Suprapubic skin (tissue), 4 donors: ENCODE results near the gene P2RY8. TPM values are rescaled to one million over a fixed set of nuclear protein-coding genes. Genes with fewer than 3 reads are reported as not detected.

Experiments used
- DNase-seq, 2 donors: peaks; one replicate each; pipeline ENCODE4 v3.0.0-alpha.2; 2019; ENCODE audit warnings: low spot score in 2 of 2
- H3K27ac ChIP-seq: fragments of 200-600 bp; sonication (generic); one replicate; pipeline ENCODE4 v1.5.1; 2019
- H3K27me3 ChIP-seq: fragments of 200-600 bp; sonication (generic); one replicate; pipeline ENCODE4 v1.5.1; 2019
- H3K36me3 ChIP-seq: fragments of 200-600 bp; sonication (generic); one replicate; pipeline ENCODE4 v1.5.1; 2019
- H3K4me1 ChIP-seq: fragments of 200-600 bp; sonication (generic); one replicate; pipeline ENCODE4 v1.5.1; 2019
- H3K4me3 ChIP-seq: fragments of 200-600 bp; sonication (generic); one replicate; pipeline ENCODE4 v1.5.1; 2019; ENCODE audit warnings: mild to moderate bottlenecking
- H3K9me3 ChIP-seq: fragments of 200-600 bp; sonication (generic); one replicate; pipeline ENCODE4 v1.5.1; 2019
- EP300 ChIP-seq: sonication (generic); formaldehyde crosslinking; IDR thresholded peaks from one replicate; pipeline ENCODE4 v1.6.1; 2017; ENCODE audit warnings: antibody characterized with exemption
- POLR2A ChIP-seq, 2 donors: fragments of 450-650 bp; IDR thresholded peaks; one replicate each; pipeline ENCODE4 v1.6.1; 2017; ENCODE audit warnings: antibody characterized with exemption in 2 of 2, mild to moderate bottlenecking in 2 of 2, moderate library complexity in 2 of 2
- POLR2AphosphoS5 ChIP-seq, 3 donors: sonication (generic); formaldehyde crosslinking; IDR thresholded peaks; one replicate each; pipeline ENCODE4 v1.6.1; 2017; ENCODE audit warnings: antibody characterized with exemption in 3 of 3
- WGBS: methylation state at CpG from one replicate; pipeline ENCODE4 v1.1.5; 2018; 5-methylcytosine and 5-hydroxymethylcytosine counted together
- total RNA-seq, 4 donors: library from RNA; depleted of rRNA; stranded (reverse); fragments of >200 nt; gene quantifications; one replicate each; pipeline ENCODE4 v1.1.0, GENCODE V29; 2016
- TF ChIP-seq, protein P1 (sequence below), 2 donors: fragments of 200-600 bp in 1 of 2; fragments of 450-650 bp in 1 of 2; sonication (generic) in 1 of 2; IDR thresholded peaks; one replicate each; pipeline ENCODE4 v1.5.1; 2016 to 2019; ENCODE audit warnings: antibody characterized with exemption in 2 of 2, mild to moderate bottlenecking in 1 of 2, moderate library complexity in 1 of 2

The P2RY8 gene
- total RNA-seq, 4 donors from 2014 or later = 0.25 TPM; not detected in 3

DNA sequence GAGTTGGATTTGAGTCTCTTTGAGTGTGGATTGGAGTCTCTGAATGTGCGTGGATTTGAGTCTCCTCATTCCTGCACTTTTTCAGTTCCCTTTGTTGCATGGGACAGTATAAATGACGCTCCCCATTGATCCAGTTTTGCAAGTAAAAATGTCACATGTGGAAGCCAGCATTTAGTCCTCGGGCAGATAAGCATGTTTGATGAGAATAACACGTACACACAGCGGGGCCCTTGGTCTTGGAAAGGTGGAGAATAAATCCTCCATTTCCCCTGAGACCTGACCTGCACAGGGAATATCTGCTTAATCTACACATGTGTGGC lies 8.1 kb downstream of the P2RY8 start:
- Histone ChIP-seq H3K36me3 (no peaks in the 10 kb centered on the region), H3K27ac (no peak overlapping the region), H3K27me3 (no peaks in the 10 kb centered on the region), H3K4me3 (no peak overlapping the region), H3K9me3 (no peaks in the 10 kb centered on the region), H3K4me1 (no peaks in the 10 kb centered on the region)
- WGBS = 77% methylated on average over 5 of the region's 5 CpGs
- TF ChIP-seq POLR2A (IDR thresholded peaks at IDR 0.05) (no peak), EP300 (no peak)
- TF ChIP-seq, protein P1, sequence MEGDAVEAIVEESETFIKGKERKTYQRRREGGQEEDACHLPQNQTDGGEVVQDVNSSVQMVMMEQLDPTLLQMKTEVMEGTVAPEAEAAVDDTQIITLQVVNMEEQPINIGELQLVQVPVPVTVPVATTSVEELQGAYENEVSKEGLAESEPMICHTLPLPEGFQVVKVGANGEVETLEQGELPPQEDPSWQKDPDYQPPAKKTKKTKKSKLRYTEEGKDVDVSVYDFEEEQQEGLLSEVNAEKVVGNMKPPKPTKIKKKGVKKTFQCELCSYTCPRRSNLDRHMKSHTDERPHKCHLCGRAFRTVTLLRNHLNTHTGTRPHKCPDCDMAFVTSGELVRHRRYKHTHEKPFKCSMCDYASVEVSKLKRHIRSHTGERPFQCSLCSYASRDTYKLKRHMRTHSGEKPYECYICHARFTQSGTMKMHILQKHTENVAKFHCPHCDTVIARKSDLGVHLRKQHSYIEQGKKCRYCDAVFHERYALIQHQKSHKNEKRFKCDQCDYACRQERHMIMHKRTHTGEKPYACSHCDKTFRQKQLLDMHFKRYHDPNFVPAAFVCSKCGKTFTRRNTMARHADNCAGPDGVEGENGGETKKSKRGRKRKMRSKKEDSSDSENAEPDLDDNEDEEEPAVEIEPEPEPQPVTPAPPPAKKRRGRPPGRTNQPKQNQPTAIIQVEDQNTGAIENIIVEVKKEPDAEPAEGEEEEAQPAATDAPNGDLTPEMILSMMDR (IDR thresholded peaks at IDR 0.05) = no peak
- DNase-seq = peak in 1 of 2 donors; percentile 10

DNA sequence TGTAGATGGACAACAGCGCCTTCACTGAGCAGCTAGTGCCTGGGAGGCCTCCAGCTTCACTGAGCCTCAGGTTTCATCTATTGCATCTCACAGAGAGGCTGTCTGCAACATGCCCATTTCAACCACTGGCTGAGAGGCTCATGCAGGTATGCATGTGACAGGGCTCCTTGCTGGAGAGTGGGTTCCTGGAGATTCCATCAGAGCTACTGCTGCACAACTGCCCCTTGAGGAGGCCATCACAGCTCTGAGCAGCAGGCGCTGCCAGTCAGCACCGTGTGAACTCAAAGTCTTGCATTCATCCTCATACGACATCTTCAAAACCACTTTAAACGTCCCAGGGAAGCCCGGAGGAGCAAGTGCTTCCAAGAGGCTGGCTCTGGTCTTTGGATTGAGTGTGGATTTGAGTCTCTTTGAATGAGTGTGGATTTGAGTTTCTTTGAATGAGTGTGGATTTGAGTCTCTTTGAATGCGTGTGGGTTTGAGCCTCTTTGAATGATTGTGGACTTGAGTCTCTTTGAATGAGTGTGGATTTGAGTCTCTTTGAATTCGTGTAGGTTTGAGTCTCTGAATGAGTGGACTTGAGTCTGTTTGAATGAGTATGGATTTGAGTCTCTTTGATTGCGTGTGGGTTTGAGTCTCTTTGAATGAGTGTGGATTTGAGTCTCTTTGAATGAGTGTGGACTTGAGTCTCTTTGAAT lies 8.7 kb downstream of the P2RY8 start:
- Histone ChIP-seq H3K4me3 (no peak overlapping the region), H3K4me1 (no peaks in the 10 kb centered on the region), H3K9me3 (no peaks in the 10 kb centered on the region), H3K27ac (no peak overlapping the region), H3K27me3 (no peaks in the 10 kb centered on the region), H3K36me3 (no peaks in the 10 kb centered on the region)
- 80% methylated on average over 7 of the region's 9 CpGs for WGBS
- TF ChIP-seq POLR2A (IDR thresholded peaks at IDR 0.05) = no peak
- TF ChIP-seq, protein P1 (IDR thresholded peaks at IDR 0.05) = no peak
- TF ChIP-seq EP300 = no peak
- TF ChIP-seq POLR2AphosphoS5 (IDR thresholded peaks at IDR 0.05) = no peak
- peak in 1 of 2 donors; percentile 11 for DNase-seq

DNA sequence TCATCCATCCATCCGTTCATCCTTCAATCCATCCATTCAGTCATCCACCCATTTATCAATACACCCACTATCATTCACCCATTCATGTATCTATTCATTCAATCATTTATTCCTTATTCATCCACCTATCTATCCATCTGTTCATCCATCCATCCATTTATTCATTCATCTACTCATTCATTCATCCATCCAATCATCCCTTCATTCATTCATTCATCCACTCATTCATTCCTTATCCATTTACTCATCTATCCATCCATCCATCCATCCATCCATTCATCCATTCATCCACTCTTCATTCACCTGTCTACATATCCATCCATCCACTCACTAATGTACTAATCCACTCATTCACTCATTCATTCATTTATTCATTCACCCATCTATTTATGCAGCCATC lies 9.5 kb downstream of the P2RY8 start:
- Histone ChIP-seq H3K4me1 (no peaks in the 10 kb centered on the region), H3K27me3 (no peaks in the 10 kb centered on the region), H3K36me3 (no peaks in the 10 kb centered on the region), H3K4me3 (no peak overlapping the region), H3K27ac (no peak overlapping the region), H3K9me3 (no peaks in the 10 kb centered on the region)
- TF ChIP-seq POLR2A (IDR thresholded peaks at IDR 0.05) (no peak), EP300 (no peak), POLR2AphosphoS5 (IDR thresholded peaks at IDR 0.05) (no peak)
- TF ChIP-seq, protein P1 (IDR thresholded peaks at IDR 0.05) = no peak
- no peak for DNase-seq
- 70% methylated on average over 1 of the region's 1 CpG for WGBS

DNA sequence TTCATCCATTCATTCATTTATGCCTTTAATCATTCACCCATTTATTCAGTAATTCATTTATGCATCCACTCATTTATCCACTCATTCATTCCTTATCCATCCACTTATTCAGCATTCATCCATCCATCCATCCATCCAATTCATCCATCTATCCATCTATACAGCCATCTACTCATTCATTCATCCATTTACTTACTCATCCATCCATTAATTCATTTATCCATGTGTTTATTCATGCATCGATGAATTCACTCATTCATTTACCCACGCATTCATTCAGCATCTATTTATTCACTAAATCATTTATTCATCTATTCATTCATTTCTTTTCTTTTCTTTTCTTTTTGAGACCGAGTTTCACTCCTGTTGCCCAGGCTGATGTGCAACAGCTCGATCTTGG lies 10.4 kb downstream of the P2RY8 start:
- Histone ChIP-seq H3K36me3 (no peaks in the 10 kb centered on the region), H3K4me3 (no peak overlapping the region), H3K4me1 (no peaks in the 10 kb centered on the region), H3K27me3 (no peaks in the 10 kb centered on the region), H3K27ac (no peak overlapping the region), H3K9me3 (no peaks in the 10 kb centered on the region)
- WGBS = 80% methylated on average over 4 of the region's 4 CpGs
- TF ChIP-seq EP300 (no peak), POLR2A (IDR thresholded peaks at IDR 0.05) (no peak), POLR2AphosphoS5 (IDR thresholded peaks at IDR 0.05) (no peak)
- TF ChIP-seq, protein P1 (IDR thresholded peaks at IDR 0.05) = no peak
- DNase-seq = no peak

DNA sequence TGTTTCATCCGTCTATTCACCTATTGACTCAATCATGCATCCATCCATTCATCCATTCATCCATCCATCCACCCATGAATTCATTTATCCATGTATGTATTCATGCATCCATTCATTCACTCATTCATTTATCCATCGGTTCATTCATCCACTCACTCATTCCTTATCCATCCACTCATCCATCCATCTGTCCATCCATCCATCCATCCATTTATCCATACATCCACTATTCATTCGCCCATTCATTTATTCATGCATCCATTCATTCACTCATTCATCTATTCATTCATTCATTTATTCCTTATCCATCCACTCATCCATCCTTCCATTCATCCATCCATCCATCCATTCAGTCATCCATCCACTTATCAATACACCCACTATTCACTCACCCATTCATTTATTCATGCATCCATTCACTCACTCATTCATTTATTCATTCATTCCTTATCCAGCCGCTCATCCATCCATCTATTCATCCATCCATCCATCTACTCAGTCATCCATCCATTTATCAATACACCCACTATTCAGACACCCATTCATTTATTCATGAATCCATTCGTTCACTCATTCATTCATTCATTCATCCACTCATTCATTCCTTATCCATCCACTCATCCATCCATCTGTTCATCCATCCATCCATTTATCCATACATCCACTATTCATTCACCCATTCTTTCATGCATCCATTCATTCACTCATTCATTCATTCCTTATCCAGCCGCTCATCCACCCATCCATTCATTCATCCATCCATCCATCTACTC lies 11.2 kb downstream of the P2RY8 start:
- Histone ChIP-seq H3K27ac (no peak overlapping the region), H3K27me3 (no peaks in the 10 kb centered on the region), H3K4me3 (no peak overlapping the region), H3K36me3 (no peaks in the 10 kb centered on the region), H3K4me1 (no peaks in the 10 kb centered on the region), H3K9me3 (no peaks in the 10 kb centered on the region)
- no peak for DNase-seq
- no peak for TF ChIP-seq POLR2AphosphoS5 (IDR thresholded peaks at IDR 0.05)
- TF ChIP-seq, protein P1 (IDR thresholded peaks at IDR 0.05) = no peak
- TF ChIP-seq EP300 = no peak
- TF ChIP-seq POLR2A (IDR thresholded peaks at IDR 0.05) = no peak
- WGBS = 90% methylated on average over 6 of the region's 6 CpGs
